Kidney (tissue), 14 donors: ENCODE measurements around the gene OGFR. TPM values are rescaled to one million over a fixed set of nuclear protein-coding genes. Genes with fewer than 3 reads are reported as not detected.

Experiments
- DNase-seq, 5 donors: peaks; one replicate each; pipeline ENCODE4 v3.0.0-alpha.2; 2013 to 2020
- FAIRE-seq: peaks from 2 replicates; lab custom pipeline; 2012; peaks lifted over from hg19 to GRCh38; lab: Jason Lieb, UNC
- H3K27ac ChIP-seq, 2 donors: one replicate each; pipeline ENCODE4 v1.7.0; 2013; ENCODE audit warnings: low read depth in 2 of 2, low read length in 2 of 2, inconsistent platforms in 1 of 2
- H3K27me3 ChIP-seq: one replicate; pipeline ENCODE4 v1.7.1; 2013; ENCODE audit warnings: low read length, inconsistent platforms; ENCODE audit not compliant: control insufficient read depth, insufficient read depth
- H3K36me3 ChIP-seq, 3 donors: one replicate each; pipeline versions ENCODE4 v1.7.0 to v1.7.1; 2013; ENCODE audit warnings: low read length in 3 of 3, control low read depth in 1 of 3, inconsistent platforms in 1 of 3; ENCODE audit not compliant: insufficient read depth in 3 of 3, control insufficient read depth in 2 of 3
- H3K4me1 ChIP-seq, 3 donors: one replicate each; pipeline versions ENCODE4 v1.7.0 to v1.7.1; 2013; ENCODE audit warnings: low read length in 3 of 3, inconsistent platforms in 1 of 3, low read depth in 1 of 3; ENCODE audit not compliant: control insufficient read depth in 2 of 3, insufficient read depth in 2 of 3
- H3K4me3 ChIP-seq, 3 donors: one replicate each; pipeline versions ENCODE4 v1.7.0 to v1.8.1; 2013; ENCODE audit warnings: low read length in 3 of 3, control low read depth in 1 of 3, inconsistent platforms in 1 of 3
- H3K9ac ChIP-seq, 3 donors: one replicate each; pipeline versions ENCODE4 v1.7.0 to v1.7.1; 2013; ENCODE audit warnings: low read length in 3 of 3, control low read depth in 1 of 3, inconsistent platforms in 1 of 3
- H3K9me3 ChIP-seq, 3 donors: one replicate each; pipeline versions ENCODE4 v1.7.0 to v1.7.1; 2013; ENCODE audit warnings: low read length in 3 of 3, control low read depth in 1 of 3, inconsistent platforms in 1 of 3; ENCODE audit not compliant: control insufficient read depth in 2 of 3, insufficient read depth in 1 of 3
- intact Hi-C: fragments of 100-400 bp; cut with DNase I; formaldehyde crosslinking; loops from one replicate; pipeline ENCODE4 v1.11.1; 2022
- polyA plus RNA-seq: library from polyadenylated mRNA; stranded (reverse); fragments of 350-450 nt; fragmentation: Illumina TruSeq; extraction: RNeasy Lipid Tissue Mini Kit (QIAGEN cat#74804); gene quantifications from one replicate; pipeline ENCODE4 v1.2.3, GENCODE V29; 2014; ENCODE audit warnings: low read depth, low replicate concordance; ENCODE audit not compliant: insufficient read depth
- total RNA-seq: library from RNA; stranded (reverse); fragmentation: NEBNext Ultra II Directional; extraction: Animal tissue kit (Norgen Biotek cat#: 25700); gene quantifications from one replicate; pipeline ENCODE4 v1.2.1, GENCODE V29; 2021
- TF ChIP-seq, protein P1 (sequence below): IDR thresholded peaks from 3 replicates; pipeline ENCODE4 v1.5.1; 2012; ENCODE audit warnings: mild to moderate bottlenecking, moderate library complexity, borderline replicate concordance; ENCODE audit not compliant: insufficient read depth; ENCODE audit errors: extremely low read depth
- donor health status: control.
- donor health status: control.
- donor health status: control.
- donor health status: control.
- donor health status: control.
- donor health status: DM: yes; HTN: yes; CAD: no.
- donor health status: Normal renal cell carcinoma (clear cell type).

The OGFR gene
- total and polyA plus RNA-seq, 2 donors from 2014 or later = 33.7 to 46.8 TPM

GRCh38 chr20:62772619-62772989, 32.0 kb upstream of the OGFR start:
- FAIRE-seq (no peak), DNase-seq (peak in 1 of 5 donors; percentile 54)
- Histone ChIP-seq H3K9ac (peak overlapping the region in 1 of 3 donors; percentile 29), H3K27me3 (no peaks in the 10 kb centered on the region), H3K4me1 (peaks cover 0 to 44% (median 3%) of the 10 kb centered on the region in 3 donors), H3K36me3 (no peaks in the 10 kb centered on the region), H3K9me3 (no peaks in the 10 kb centered on the region), H3K4me3 (no peak overlapping the region), H3K27ac (peak overlapping the region; percentile 29 to 84)
- intact Hi-C loops = no loop called here
- TF ChIP-seq, protein P1, sequence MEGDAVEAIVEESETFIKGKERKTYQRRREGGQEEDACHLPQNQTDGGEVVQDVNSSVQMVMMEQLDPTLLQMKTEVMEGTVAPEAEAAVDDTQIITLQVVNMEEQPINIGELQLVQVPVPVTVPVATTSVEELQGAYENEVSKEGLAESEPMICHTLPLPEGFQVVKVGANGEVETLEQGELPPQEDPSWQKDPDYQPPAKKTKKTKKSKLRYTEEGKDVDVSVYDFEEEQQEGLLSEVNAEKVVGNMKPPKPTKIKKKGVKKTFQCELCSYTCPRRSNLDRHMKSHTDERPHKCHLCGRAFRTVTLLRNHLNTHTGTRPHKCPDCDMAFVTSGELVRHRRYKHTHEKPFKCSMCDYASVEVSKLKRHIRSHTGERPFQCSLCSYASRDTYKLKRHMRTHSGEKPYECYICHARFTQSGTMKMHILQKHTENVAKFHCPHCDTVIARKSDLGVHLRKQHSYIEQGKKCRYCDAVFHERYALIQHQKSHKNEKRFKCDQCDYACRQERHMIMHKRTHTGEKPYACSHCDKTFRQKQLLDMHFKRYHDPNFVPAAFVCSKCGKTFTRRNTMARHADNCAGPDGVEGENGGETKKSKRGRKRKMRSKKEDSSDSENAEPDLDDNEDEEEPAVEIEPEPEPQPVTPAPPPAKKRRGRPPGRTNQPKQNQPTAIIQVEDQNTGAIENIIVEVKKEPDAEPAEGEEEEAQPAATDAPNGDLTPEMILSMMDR = no peak

- Histone ChIP-seq H3K27me3 (no peaks in the 10 kb centered on the region), H3K27ac (peak overlapping the region; percentile 29 to 84), H3K36me3 (no peaks in the 10 kb centered on the region), H3K9me3 (no peaks in the 10 kb centered on the region), H3K4me1 (peaks cover 0 to 44% (median 3%) of the 10 kb centered on the region in 3 donors), H3K9ac (peak overlapping the region in 2 of 3 donors; percentile 19 to 29), H3K4me3 (no peak overlapping the region)
- FAIRE-seq = no peak
- peak in 2 of 5 donors; percentile 64 to 65 for DNase-seq
- intact Hi-C loops = no loop called here
- TF ChIP-seq, protein P1 = no peak
Measured at GRCh38 chr20:62772990-62773844, 31.4 kb upstream of the OGFR start.

DNA sequence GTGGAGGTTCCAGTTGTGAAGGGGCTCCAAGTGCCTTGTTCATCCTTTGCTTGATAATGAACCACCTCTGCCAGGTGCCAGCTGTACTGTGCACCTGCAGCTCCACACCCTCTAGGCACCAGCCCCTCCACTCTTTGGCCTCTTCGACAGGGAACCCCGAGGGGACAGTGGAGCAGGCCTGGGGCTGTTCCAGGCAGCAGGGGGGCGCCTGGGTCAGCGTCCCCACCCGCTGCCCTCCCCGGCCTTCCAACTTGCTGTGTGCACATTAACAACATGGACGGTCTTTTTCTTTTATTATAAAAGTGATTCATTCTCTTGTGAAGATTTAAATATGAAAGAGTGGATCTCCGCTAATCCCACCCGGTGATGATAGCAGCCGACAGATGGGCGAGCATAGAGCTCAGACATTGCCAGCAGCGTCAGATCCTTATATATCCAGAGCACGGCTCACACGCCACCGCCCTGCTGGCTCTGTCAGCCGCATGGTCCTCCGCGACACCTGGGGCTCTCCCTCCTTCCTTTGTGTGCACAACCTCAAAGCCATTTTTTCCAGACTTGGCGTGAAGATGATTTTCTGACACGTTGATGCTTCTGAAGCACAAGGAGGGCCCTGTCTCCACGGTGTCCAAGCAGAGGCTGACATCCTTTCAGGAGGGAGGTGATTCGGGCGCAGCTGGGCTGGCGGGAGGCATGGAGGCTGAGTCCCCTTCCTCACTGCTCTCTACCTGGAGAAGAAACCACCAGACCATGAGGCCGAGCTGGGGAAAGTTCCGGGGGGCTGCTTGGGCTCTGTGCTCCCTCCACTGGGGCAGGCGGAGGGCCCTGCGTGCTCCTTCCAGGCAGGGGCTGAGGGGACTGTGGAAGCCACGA, 30.6 kb upstream of the OGFR start:
- TF ChIP-seq, protein P1 = no peak
- Histone ChIP-seq H3K4me1 (peaks cover 0 to 39% (median 1%) of the 10 kb centered on the region in 3 donors), H3K27ac (peak overlapping the region in 1 of 2 donors; percentile 84), H3K27me3 (no peaks in the 10 kb centered on the region), H3K36me3 (no peaks in the 10 kb centered on the region), H3K9me3 (no peaks in the 10 kb centered on the region), H3K9ac (peak overlapping the region in 1 of 3 donors; percentile 19), H3K4me3 (no peak overlapping the region)
- FAIRE-seq (no peak), DNase-seq (no peak)
- intact Hi-C loops = no loop called here
